Measurements from ENCODE around the gene TPST1.
"Not testable (repeated sequence)": the region's sequence is repeated elsewhere in the genome, so short reads cannot be mapped to it uniquely, and the experiment has no call there.

The TPST1 gene

GRCh38 chr7:66344166-66344565 is 139.0 kb downstream of the TPST1 start:
- DNase-seq = no peak

- no peak for DNase-seq
Observed at GRCh38 chr7:66348531-66348930, 143.4 kb downstream of the TPST1 start.

GRCh38 chr7:66348959-66349358 is 143.8 kb downstream of the TPST1 start:
- DNase-seq = no peak

GRCh38 chr7:66352071-66352470 is 146.9 kb downstream of the TPST1 start:
- no peak for DNase-seq

GRCh38 chr7:66353547-66353946 is 148.4 kb downstream of the TPST1 start:
- no peak for DNase-seq

GRCh38 chr7:66355756-66356155 is 150.6 kb downstream of the TPST1 start:
- DNase-seq = no peak

- no peak for DNase-seq
Observed at GRCh38 chr7:66356277-66356721, 151.2 kb downstream of the TPST1 start.

- DNase-seq = no peak
Observed at GRCh38 chr7:66357087-66357486, 152.0 kb downstream of the TPST1 start.

- DNase-seq = no peak
Observed at GRCh38 chr7:66359656-66360211, 154.6 kb downstream of the TPST1 start.

- DNase-seq = no peak
Observed at GRCh38 chr7:66362136-66362535, 157.0 kb downstream of the TPST1 start.

GRCh38 chr7:66363635-66364034 is 158.5 kb downstream of the TPST1 start:
- no peak for DNase-seq

- DNase-seq = not testable (repeated sequence)
Observed at GRCh38 chr7:66365031-66365430, 159.9 kb downstream of the TPST1 start.

GRCh38 chr7:66371096-66371824 is 166.1 kb downstream of the TPST1 start:
- DNase-seq = no peak

GRCh38 chr7:66374141-66374840 is 169.2 kb downstream of the TPST1 start:
- DNase-seq = not testable (repeated sequence)

- DNase-seq = no peak
Observed at GRCh38 chr7:66376264-66376945, 171.3 kb downstream of the TPST1 start.

- no peak for DNase-seq
Observed at GRCh38 chr7:66377045-66377444, 171.9 kb downstream of the TPST1 start.

- DNase-seq = no peak
Observed at GRCh38 chr7:66377714-66378113, 172.6 kb downstream of the TPST1 start.

GRCh38 chr7:66379542-66380160 is 174.5 kb downstream of the TPST1 start:
- DNase-seq = no peak

GRCh38 chr7:66380272-66380888 is 175.2 kb downstream of the TPST1 start:
- DNase-seq = no peak

GRCh38 chr7:66382182-66382923 is 177.2 kb downstream of the TPST1 start:
- DNase-seq = not testable (repeated sequence)

- DNase-seq = not testable (repeated sequence)
Observed at GRCh38 chr7:66385191-66385905, 180.2 kb downstream of the TPST1 start.

Measured in activated CD4-positive, alpha-beta T cell treated with anti-CD3 and anti-CD28 coated beads, Interleukin-2, amount 50 U/mL, for 48 hours (primary cell).